ENCODE measurements around the gene EXOC3L1.

DNA sequence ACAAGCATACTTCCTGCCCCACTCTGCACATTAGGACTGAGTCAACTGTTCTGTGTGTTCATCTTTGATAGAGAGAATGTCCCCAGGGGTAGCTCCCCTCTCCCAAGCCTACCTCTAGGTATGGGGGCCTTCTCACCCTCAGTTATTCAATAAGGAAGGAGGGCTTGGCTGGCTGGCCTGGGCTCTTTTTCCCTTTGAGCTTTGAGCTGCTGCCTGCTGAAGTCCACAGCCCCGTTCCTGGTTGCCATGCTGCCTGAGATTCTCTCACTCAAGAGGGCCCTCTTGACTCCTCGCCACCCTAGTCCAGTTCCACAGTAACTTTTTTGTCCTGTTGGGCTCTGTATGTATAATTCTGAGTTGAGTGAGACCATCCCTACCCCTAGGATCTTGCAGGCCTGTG, 44.2 kb downstream of the EXOC3L1 start:
- TF ChIP-seq POLR2A (IDR thresholded peaks at IDR 0.05; ENCODE audit: low read depth, low read length) = no peak
- TF ChIP-seq POU2F2 (IDR thresholded peaks at IDR 0.05; ENCODE audit: low read depth, low read length) = no peak
